Measurements from ENCODE around the gene ICAM3. TPM values are rescaled to one million over a fixed set of nuclear protein-coding genes. Genes with fewer than 3 reads are reported as not detected.

The ICAM3 gene
- total and polyA plus RNA-seq, 4 donors = 8.1 to 56.1 (median 18.8) TPM

- TF ChIP-seq CTCF (IDR thresholded peaks at IDR 0.05; ENCODE audit: control extremely low read depth, extremely low read depth) = no peak
- Histone ChIP-seq H3K36me3 (ENCODE audit: control insufficient read depth in 4 of 4, insufficient read depth in 4 of 4, low read length in 4 of 4) (peaks cover 3 to 64% (median 20%) of the 10 kb centered on the region in 4 donors), H3K27me3 (ENCODE audit: control insufficient read depth in 3 of 3, insufficient read depth in 3 of 3, low read length in 2 of 3) (no peaks in the 10 kb centered on the region), H3K27ac (ENCODE audit: low read depth in 1 of 2, low read length in 1 of 2) (no peak overlapping the region), H3K4me1 (ENCODE audit: control insufficient read depth in 5 of 5, insufficient read depth in 5 of 5, low read length in 5 of 5) (peaks cover 0 to 12% (median 0%) of the 10 kb centered on the region in 5 donors), H3K9me3 (ENCODE audit: control insufficient read depth in 4 of 4, insufficient read depth in 3 of 4, low read length in 3 of 4) (no peaks in the 10 kb centered on the region), H3K4me3 (no peak overlapping the region), H3K9ac (ENCODE audit: insufficient read depth in 1 of 2, low read length in 2 of 2) (no peak overlapping the region)
- no peak for ATAC-seq (ENCODE audit: insufficient read depth, low FRiP score)
- no peak for DNase-seq
- WGBS, 2 donors = 92 to 95% methylated on average over 13 of the region's 13 CpGs
These were observed 20.4 kb downstream of the ICAM3 start for GRCh38 chr19:10318807-10319682.

DNA sequence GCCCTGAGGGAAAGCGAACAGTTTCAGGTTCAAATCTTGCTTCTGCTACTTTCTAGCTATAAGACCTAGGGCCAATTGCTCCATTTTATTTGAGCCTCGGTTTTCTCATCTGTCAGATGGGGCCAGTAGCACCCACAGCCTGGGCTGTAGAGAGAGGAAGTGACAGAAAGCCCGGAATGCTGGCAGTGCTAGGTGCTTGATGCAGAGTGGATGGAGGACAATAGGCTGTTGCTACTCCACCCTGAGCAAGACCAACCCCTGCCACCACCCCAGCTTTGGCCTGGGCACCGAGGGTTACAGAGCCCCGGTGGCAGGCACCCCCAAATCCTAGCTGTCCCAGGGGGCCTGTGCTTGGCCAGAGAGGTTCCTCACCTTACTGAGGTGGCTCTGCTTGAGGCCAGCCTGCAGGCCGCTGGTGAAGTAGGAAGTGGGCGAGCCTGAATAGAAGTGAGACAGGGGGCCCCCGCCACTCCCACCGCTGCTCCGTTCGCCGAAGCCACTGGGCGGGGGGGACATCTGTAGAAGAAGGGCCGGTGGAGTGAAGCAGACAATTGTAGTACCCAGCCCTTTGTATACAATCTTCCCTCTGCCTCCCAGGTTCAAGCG, 21.5 kb downstream of the ICAM3 start:
- ATAC-seq (ENCODE audit: insufficient read depth, low FRiP score) (no peak), DNase-seq (no peak)
- H3K9me3 ChIP-seq (ENCODE audit: control insufficient read depth in 4 of 4, insufficient read depth in 3 of 4, low read length in 3 of 4) = no peaks in the 10 kb centered on the region
- no peak overlapping the region for H3K27ac ChIP-seq (ENCODE audit: low read depth in 1 of 2, low read length in 1 of 2)
- WGBS, 2 donors = 93 to 94% methylated on average over 14 to 15 of the region's 15 CpGs
- H3K4me3 ChIP-seq = no peak overlapping the region
- no peak for TF ChIP-seq CTCF (IDR thresholded peaks at IDR 0.05; ENCODE audit: control extremely low read depth, extremely low read depth)
- H3K4me1 ChIP-seq (ENCODE audit: control insufficient read depth in 5 of 5, insufficient read depth in 5 of 5, low read length in 5 of 5) = peaks cover 0 to 12% (median 0%) of the 10 kb centered on the region in 5 donors
- H3K27me3 ChIP-seq (ENCODE audit: control insufficient read depth in 3 of 3, insufficient read depth in 3 of 3, low read length in 2 of 3) = no peaks in the 10 kb centered on the region
- peaks cover 3 to 56% (median 20%) of the 10 kb centered on the region in 4 donors for H3K36me3 ChIP-seq (ENCODE audit: control insufficient read depth in 4 of 4, insufficient read depth in 4 of 4, low read length in 4 of 4)
- H3K9ac ChIP-seq (ENCODE audit: insufficient read depth in 1 of 2, low read length in 2 of 2) = no peak overlapping the region

DNA sequence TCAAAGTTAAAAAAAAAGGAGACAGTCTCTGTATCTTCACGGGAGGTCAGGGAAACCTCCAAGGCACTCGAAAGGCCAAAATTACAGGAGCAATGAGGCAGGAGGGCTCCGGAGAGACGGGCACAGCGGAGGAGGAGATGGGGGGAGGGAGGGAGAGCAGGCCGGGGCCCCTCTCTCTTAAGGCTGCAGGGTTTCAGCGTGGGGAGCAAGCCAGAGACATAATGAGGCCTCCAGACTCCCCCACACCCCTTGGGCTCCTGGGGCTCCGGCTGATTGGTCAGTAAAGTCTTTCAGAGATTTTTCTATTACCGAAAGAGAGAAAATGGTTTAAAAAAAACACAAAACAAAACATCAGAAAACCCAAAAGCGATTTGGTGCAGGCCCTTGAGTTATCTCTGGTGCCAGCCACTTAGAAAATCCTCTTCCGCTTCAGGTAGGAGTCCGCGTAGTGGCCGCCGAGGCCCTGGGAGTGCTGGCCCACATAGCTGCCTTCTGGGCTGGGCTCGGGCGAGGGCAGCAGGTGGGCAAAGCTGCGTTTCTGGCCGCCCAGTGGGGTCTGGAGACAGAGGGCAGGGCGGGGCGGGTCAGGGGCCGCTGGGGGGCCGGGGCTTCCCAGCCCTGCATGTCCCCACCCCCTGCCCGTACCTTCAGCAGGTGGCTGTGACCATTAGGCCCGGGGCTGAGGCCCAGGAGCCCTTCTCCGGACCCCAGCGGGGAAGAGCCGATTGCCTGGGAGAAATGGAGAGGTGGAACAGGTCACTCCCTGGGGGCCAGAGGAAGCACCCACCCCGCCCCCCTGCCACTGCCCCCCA, 22.2 kb downstream of the ICAM3 start:
- WGBS, 2 donors = 88 to 90% methylated on average over 24 to 29 of the region's 29 CpGs
- no peaks in the 10 kb centered on the region for H3K9me3 ChIP-seq (ENCODE audit: control insufficient read depth in 4 of 4, insufficient read depth in 3 of 4, low read length in 3 of 4)
- H3K9ac ChIP-seq (ENCODE audit: insufficient read depth in 1 of 2, low read length in 2 of 2) = no peak overlapping the region
- DNase-seq (no peak), ATAC-seq (ENCODE audit: insufficient read depth, low FRiP score) (no peak)
- peaks cover under 1 to 49% (median 19%) of the 10 kb centered on the region in 4 donors for H3K36me3 ChIP-seq (ENCODE audit: control insufficient read depth in 4 of 4, insufficient read depth in 4 of 4, low read length in 4 of 4)
- no peaks in the 10 kb centered on the region for H3K27me3 ChIP-seq (ENCODE audit: control insufficient read depth in 3 of 3, insufficient read depth in 3 of 3, low read length in 2 of 3)
- H3K27ac ChIP-seq (ENCODE audit: low read depth in 1 of 2, low read length in 1 of 2) = no peak overlapping the region
- no peak overlapping the region for H3K4me3 ChIP-seq
- no peak for TF ChIP-seq CTCF (IDR thresholded peaks at IDR 0.05; ENCODE audit: control extremely low read depth, extremely low read depth)
- H3K4me1 ChIP-seq (ENCODE audit: control insufficient read depth in 5 of 5, insufficient read depth in 5 of 5, low read length in 5 of 5) = peaks cover 0 to 12% (median 0%) of the 10 kb centered on the region in 5 donors

All from lung (tissue), 12 donors.